Stimulated activated CD4-positive, alpha-beta T cell treated with anti-CD3 and anti-CD28 coated beads, Interleukin-4, amount 100 ng/mL, for 1 hour (primary cell): Measurements from ENCODE around the gene NUS1.
"Not testable (repeated sequence)": the region's sequence is repeated elsewhere in the genome, so short reads cannot be mapped to it uniquely, and the experiment has no call there.

Source experiments
- DNase-seq: peaks from one replicate; pipeline ENCODE4 v3.0.0-alpha.2; 2020

NUS1 gene

DNA sequence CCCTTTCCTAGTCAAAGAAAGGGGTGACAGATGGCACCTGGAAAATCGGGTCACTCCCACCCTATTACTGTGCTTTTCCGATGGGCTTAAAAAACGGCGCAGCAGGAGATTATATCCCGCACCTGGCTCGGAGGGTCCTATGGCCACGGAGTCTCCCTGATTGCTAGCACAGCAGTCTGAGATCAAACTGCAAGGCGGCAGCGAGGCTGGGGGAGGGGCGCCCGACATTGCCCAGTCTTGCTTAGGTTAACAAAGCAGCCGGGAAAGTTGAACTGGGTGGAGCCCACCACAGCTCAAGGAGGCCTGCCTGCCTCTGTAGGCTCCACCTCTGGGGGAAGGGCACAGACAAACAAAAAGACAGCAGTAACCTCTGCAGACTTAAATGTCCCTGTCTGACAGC is 46.3 kb downstream of the NUS1 start:
- not testable (repeated sequence) for DNase-seq

DNA sequence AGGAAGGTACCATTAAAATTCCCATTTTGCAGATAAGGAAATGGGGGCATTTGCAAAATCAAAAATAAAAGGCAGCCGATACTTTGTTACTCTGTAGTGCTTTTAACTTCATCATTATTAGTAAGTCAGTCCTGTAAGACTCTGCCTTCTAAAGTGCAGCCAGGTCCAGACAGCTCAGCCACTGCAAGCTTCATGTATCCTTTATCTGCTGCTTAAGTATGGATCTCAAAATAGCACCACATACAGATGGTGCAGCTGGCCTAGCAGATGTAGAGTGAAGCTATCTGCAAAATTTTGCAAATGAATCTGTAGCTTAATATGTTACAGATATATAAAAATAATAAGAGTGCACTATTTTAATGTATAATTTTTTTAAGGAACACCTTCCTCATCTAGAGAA is 53.4 kb downstream of the NUS1 start:
- DNase-seq: no peak

DNA sequence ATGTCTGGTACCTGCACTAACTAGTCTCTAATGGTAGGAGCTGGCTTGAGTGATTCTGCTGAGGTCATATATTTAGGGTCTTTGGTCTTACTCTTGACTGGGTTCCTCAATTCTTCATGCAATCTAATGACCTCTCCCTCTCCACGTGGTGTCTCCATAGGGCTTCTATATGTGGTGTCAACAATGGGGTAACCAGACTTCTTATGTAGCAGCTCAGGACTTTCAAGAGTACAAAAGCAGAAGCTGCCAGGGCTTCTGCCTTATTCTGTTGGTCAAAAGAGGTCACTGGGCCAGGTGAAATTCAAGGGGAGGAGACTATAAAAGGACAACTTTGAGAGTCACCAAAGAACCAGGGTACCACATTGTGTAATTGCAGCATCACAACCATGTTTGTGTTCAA is 54.3 kb downstream of the NUS1 start:
- DNase-seq: no peak

DNA sequence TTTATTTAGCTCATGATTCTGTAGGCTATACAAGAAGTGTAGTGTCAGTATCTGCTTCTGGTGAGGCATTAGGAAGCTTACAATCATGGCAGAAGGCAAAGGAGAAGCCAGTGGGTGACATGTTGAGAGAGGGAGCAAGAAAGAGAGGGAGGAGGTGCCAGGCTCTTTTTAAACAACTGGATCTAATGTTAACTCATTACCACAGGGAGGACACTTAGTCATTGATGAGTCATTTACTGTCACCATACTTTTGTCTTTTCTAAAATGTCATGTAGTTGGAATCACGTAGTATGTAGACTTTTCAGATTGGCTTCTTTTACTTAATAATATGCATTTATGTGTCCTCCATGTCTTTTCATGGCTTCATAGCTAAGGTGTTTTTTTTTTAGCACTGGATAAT is 58.1 kb downstream of the NUS1 start:
- DNase-seq: no peak

DNA sequence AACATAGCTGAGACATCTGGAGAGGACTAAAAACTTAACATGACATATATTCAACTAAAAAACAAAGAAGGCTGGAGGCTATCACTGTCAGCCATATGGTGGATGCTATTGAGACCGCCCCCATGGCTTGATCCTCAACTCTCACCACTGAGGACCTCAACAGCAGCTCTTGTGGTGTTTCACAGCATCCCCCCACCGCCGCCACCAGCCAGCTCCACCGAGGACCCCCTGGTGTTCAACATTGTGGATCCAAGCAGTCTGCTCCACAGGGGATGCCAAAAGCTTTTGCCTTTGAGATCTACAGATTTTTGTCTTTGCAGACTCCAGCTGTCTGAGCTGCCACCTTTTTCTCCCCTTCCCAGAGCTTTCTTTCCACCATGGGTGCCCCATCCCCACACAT is 64.6 kb downstream of the NUS1 start:
- no peak for DNase-seq

DNA sequence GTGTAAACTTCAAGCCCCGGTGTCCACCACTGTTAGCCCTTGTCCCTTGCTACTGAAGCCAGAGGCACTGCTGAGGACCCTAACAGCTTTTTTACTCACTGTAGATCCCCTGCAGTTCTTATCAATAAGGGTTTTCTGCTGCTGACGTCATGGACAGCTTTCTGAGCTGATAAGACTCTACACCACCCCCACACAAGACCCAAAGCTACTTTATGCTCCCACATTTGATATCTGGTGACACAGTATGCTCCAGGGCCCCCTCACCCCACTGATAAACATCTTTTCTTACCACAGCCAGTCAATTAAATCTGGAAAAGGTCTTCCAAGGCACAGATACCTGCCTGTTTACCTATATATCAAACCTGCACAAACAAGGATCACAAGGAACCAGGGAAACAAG is 65.3 kb downstream of the NUS1 start:
- no peak for DNase-seq

DNA sequence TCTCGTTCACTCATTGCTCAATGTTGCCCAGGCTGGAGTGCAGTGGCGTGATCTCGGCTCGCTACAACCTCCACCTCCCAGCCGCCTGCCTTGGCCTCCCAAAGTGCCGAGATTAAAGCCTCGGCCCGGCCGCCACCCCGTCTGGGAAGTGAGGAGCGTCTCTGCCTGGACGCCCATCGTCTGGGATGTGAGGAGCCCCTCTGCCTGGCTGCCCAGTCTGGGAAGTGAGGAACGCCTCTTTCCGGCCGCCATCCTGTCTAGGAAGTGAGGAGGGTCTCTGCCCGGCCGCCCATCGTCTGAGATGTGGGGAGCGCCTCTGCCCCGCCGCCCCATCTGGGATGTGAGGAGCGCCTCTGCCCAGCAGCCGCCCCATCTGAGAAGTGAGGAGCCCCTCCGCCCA is 75.4 kb downstream of the NUS1 start:
- not testable (repeated sequence) for DNase-seq
